Endodermal cell (in vitro differentiated cells): ENCODE results near the gene CNTNAP5. TPM values are rescaled to one million over a fixed set of nuclear protein-coding genes. Genes with fewer than 3 reads are reported as not detected.

ENCODE experiments used
- DNase-seq: peaks from one replicate; pipeline ENCODE4 v3.0.0-alpha.2; 2017
- H3K27ac ChIP-seq: 2 replicates; pipeline ENCODE4 v1.5.1; 2013; ENCODE audit warnings: mild to moderate bottlenecking, low read depth, low read length, moderate library complexity
- H3K27me3 ChIP-seq: 2 replicates; pipeline ENCODE4 v1.6.1; 2013; ENCODE audit warnings: mild to moderate bottlenecking, low read length, moderate library complexity; ENCODE audit not compliant: insufficient read depth, control insufficient read depth, poor library complexity, severe bottlenecking
- H3K36me3 ChIP-seq: 2 replicates; pipeline ENCODE4 v1.7.0; 2013; ENCODE audit warnings: mild to moderate bottlenecking, low read length, moderate library complexity; ENCODE audit not compliant: control insufficient read depth, insufficient read depth
- H3K4me1 ChIP-seq: one replicate; pipeline ENCODE4 v1.7.0; 2013; ENCODE audit warnings: low read length; ENCODE audit not compliant: control insufficient read depth, insufficient read depth
- H3K4me3 ChIP-seq: 2 replicates; pipeline ENCODE4 v1.5.1; 2013; ENCODE audit warnings: mild to moderate bottlenecking, low read length, moderate library complexity
- H3K9ac ChIP-seq: 2 replicates; pipeline ENCODE4 v1.6.1; 2013; ENCODE audit warnings: mild to moderate bottlenecking, low read length, moderate library complexity; ENCODE audit not compliant: poor library complexity, severe bottlenecking; ENCODE audit errors: extremely low read depth
- H3K9me3 ChIP-seq: 2 replicates; pipeline ENCODE4 v1.6.1; 2013; ENCODE audit warnings: mild to moderate bottlenecking, low read length, moderate library complexity; ENCODE audit not compliant: control insufficient read depth
- H3K27ac Mint-ChIP-seq: 2 replicates; pipeline ENCODE4 v1.8.0; 2020; ENCODE audit warnings: mixed read lengths
- H3K27me3 Mint-ChIP-seq: 2 replicates; pipeline ENCODE4 v1.8.0; 2021; ENCODE audit warnings: mild to moderate bottlenecking, mixed read lengths; ENCODE audit not compliant: insufficient read depth
- H3K36me3 Mint-ChIP-seq: 2 replicates; pipeline ENCODE4 v1.8.0; 2020; ENCODE audit warnings: low read depth, mixed read lengths
- H3K4me1 Mint-ChIP-seq: 2 replicates; pipeline ENCODE4 v1.8.0; 2020; ENCODE audit warnings: mixed read lengths
- H3K4me3 Mint-ChIP-seq: 2 replicates; pipeline ENCODE4 v1.8.0; 2020; ENCODE audit warnings: mild to moderate bottlenecking, moderate library complexity, mixed read lengths
- H3K9me3 Mint-ChIP-seq: 2 replicates; pipeline ENCODE4 v1.8.0; 2020; ENCODE audit warnings: mild to moderate bottlenecking, mixed read lengths
- CTCF ChIP-seq: fragments of 200-600 bp; sonication (generic); conservative IDR thresholded peaks from 2 replicates; pipeline ENCODE4 v1.5.0; 2021; ENCODE audit warnings: antibody characterized with exemption, mild to moderate bottlenecking
- WGBS, 2 experiments: methylation state at CpG; one replicate each; pipeline versions ENCODE4 v1.1.5 to v1.1.7; 2013; ENCODE audit warnings: missing lambda C conversion rate in 2 of 2, mixed read lengths in 1 of 2; ENCODE audit not compliant: insufficient coverage in 1 of 2, insufficient read length in 1 of 2; 5-methylcytosine and 5-hydroxymethylcytosine counted together
- total RNA-seq, 2 donors: library from RNA; stranded (reverse); fragmentation: NEBNext Ultra II Directional in 1 of 2; extraction: Animal tissue kit (Norgen Biotek cat#: 25700) in 1 of 2; gene quantifications; 2 replicates in 1 of 2; 3 replicates in 1 of 2; pipeline ENCODE4 v1.2.1, GENCODE V29; 2021

CNTNAP5 gene
- total RNA-seq, 2 donors from 2014 or later, result 0.70 to 4.4 TPM

- Mint-ChIP-seq H3K4me3 (no peak overlapping the region), H3K27ac (no peak overlapping the region), H3K36me3 (no peaks in the 10 kb centered on the region), H3K4me1 (no peaks in the 10 kb centered on the region), H3K27me3 (no peaks in the 10 kb centered on the region), H3K9me3 (no peaks in the 10 kb centered on the region)
- Histone ChIP-seq H3K27ac (no peak overlapping the region), H3K9ac (no peak overlapping the region), H3K9me3 (no peaks in the 10 kb centered on the region), H3K4me3 (no peak overlapping the region), H3K27me3 (no peaks in the 10 kb centered on the region), H3K4me1 (no peaks in the 10 kb centered on the region), H3K36me3 (no peaks in the 10 kb centered on the region)
- no peak for DNase-seq
- 95 to 98% methylated on average over 9 of the region's 9 CpGs for WGBS, 2 experiments
- TF ChIP-seq CTCF, result no peak
Measured at GRCh38 chr2:124763611-124764010, 738.5 kb downstream of the CNTNAP5 start.

- no peaks in the 10 kb centered on the region for H3K36me3 Mint-ChIP-seq
- H3K9me3 Mint-ChIP-seq, result no peaks in the 10 kb centered on the region
- 89 to 90% methylated on average over 4 to 5 of the region's 5 CpGs for WGBS, 2 experiments
- H3K27me3 ChIP-seq, result no peaks in the 10 kb centered on the region
- no peaks in the 10 kb centered on the region for H3K9me3 ChIP-seq
- no peak overlapping the region for H3K9ac ChIP-seq
- H3K27me3 Mint-ChIP-seq, result no peaks in the 10 kb centered on the region
- no peak overlapping the region for H3K4me3 ChIP-seq
- no peak overlapping the region for H3K27ac ChIP-seq
- no peaks in the 10 kb centered on the region for H3K36me3 ChIP-seq
- H3K27ac Mint-ChIP-seq, result no peak overlapping the region
- H3K4me3 Mint-ChIP-seq, result no peak overlapping the region
- H3K4me1 Mint-ChIP-seq, result no peaks in the 10 kb centered on the region
- no peaks in the 10 kb centered on the region for H3K4me1 ChIP-seq
- TF ChIP-seq CTCF, result no peak
- no peak for DNase-seq
Measured at GRCh38 chr2:124774781-124775180, 749.7 kb downstream of the CNTNAP5 start.

- Mint-ChIP-seq H3K4me1 (no peaks in the 10 kb centered on the region), H3K36me3 (no peaks in the 10 kb centered on the region), H3K9me3 (no peaks in the 10 kb centered on the region), H3K27me3 (no peaks in the 10 kb centered on the region), H3K27ac (no peak overlapping the region), H3K4me3 (no peak overlapping the region)
- Histone ChIP-seq H3K27ac (no peak overlapping the region), H3K4me1 (no peaks in the 10 kb centered on the region), H3K9me3 (no peaks in the 10 kb centered on the region), H3K36me3 (no peaks in the 10 kb centered on the region), H3K9ac (no peak overlapping the region), H3K27me3 (no peaks in the 10 kb centered on the region), H3K4me3 (no peak overlapping the region)
- WGBS, 2 experiments, result 96 to 100% methylated on average over 2 to 3 of the region's 3 CpGs
- TF ChIP-seq CTCF, result no peak
- no peak for DNase-seq
Measured at GRCh38 chr2:124776332-124776731, 751.2 kb downstream of the CNTNAP5 start.
